GM18867 (cell line): ENCODE measurements around the gene KASH5.
"Not testable (repeated sequence)": the region's sequence is repeated elsewhere in the genome, so short reads cannot be mapped to it uniquely, and the experiment has no call there.

Experiments used
- ATAC-seq: cut with Tn5 transposase; IDR thresholded peaks from one replicate; pipeline ENCODE4 v1.9.1; 2021; ENCODE audit warnings: mild to moderate bottlenecking, moderate library complexity; ENCODE audit not compliant: unreplicated experiment

Gene KASH5

GRCh38 chr19:49434907-49435583 is 47.0 kb downstream of the KASH5 start:
- ATAC-seq = no peak

GRCh38 chr19:49435670-49436069 is 47.6 kb downstream of the KASH5 start:
- ATAC-seq = no peak

- ATAC-seq = no peak
Observed at GRCh38 chr19:49436381-49437017, 48.5 kb downstream of the KASH5 start.

- ATAC-seq = no peak
Observed at GRCh38 chr19:49437231-49437630, 49.2 kb downstream of the KASH5 start.

- ATAC-seq = no peak
Observed at GRCh38 chr19:49438261-49438660, 50.2 kb downstream of the KASH5 start.

GRCh38 chr19:49439836-49440235 is 51.8 kb downstream of the KASH5 start:
- ATAC-seq = no peak

- ATAC-seq = no peak
Observed at GRCh38 chr19:49440439-49441209, 52.6 kb downstream of the KASH5 start.

- ATAC-seq = no peak
Observed at GRCh38 chr19:49441210-49441959, 53.3 kb downstream of the KASH5 start, which contains the start of gene SLC17A7. TSS of gene SLC17A7 (minus strand) at chr19:49441527. CDS start at chr19:49441379, 148 bp downstream.

- no peak for ATAC-seq
Observed at GRCh38 chr19:49441960-49442350, 53.9 kb downstream of the KASH5 start.

- no peak for ATAC-seq
Observed at GRCh38 chr19:49442354-49442753, 54.3 kb downstream of the KASH5 start.

GRCh38 chr19:49442771-49443365 is 54.8 kb downstream of the KASH5 start:
- peak; percentile 20 for ATAC-seq

GRCh38 chr19:49443366-49444099 is 55.5 kb downstream of the KASH5 start:
- peak; percentile 75 for ATAC-seq

- ATAC-seq = not testable (repeated sequence)
Observed at GRCh38 chr19:49444100-49444700, 56.2 kb downstream of the KASH5 start.

GRCh38 chr19:49445997-49446396 is 57.9 kb downstream of the KASH5 start:
- no peak for ATAC-seq

GRCh38 chr19:49447485-49448431 is 59.7 kb downstream of the KASH5 start:
- ATAC-seq = no peak

GRCh38 chr19:49448432-49448786 is 60.4 kb downstream of the KASH5 start:
- no peak for ATAC-seq

- no peak for ATAC-seq
Observed at GRCh38 chr19:49450405-49450804, 62.4 kb downstream of the KASH5 start.

- peak; percentile 50 for ATAC-seq
Observed at GRCh38 chr19:49451430-49452181, 63.6 kb downstream of the KASH5 start, which contains the start of gene PIH1D1. TSS of gene PIH1D1 (minus strand) at chr19:49451814. CDS start at chr19:49451574, 240 bp downstream.
